HUES64 (cell line): ENCODE results near the gene DOLPP1.

Source experiments
- H3K27ac ChIP-seq: 2 replicates; pipeline ENCODE4 v1.7.0; 2013; ENCODE audit warnings: low read depth, low read length, inconsistent platforms
- H3K27me3 ChIP-seq: 2 replicates; pipeline ENCODE4 v1.6.1; 2013; ENCODE audit warnings: mild to moderate bottlenecking, low read length; ENCODE audit not compliant: insufficient read depth
- H3K36me3 ChIP-seq: 2 replicates; pipeline ENCODE4 v1.6.1; 2013; ENCODE audit warnings: mild to moderate bottlenecking, low read length; ENCODE audit not compliant: insufficient read depth
- H3K4me1 ChIP-seq: 2 replicates; pipeline ENCODE4 v1.6.1; 2013; ENCODE audit warnings: mild to moderate bottlenecking, low read length, moderate library complexity; ENCODE audit not compliant: insufficient read depth
- H3K4me3 ChIP-seq: 2 replicates; pipeline ENCODE4 v1.5.1; 2013; ENCODE audit warnings: mild to moderate bottlenecking, low read length, moderate library complexity
- H3K9ac ChIP-seq: 2 replicates; pipeline ENCODE4 v1.6.1; 2013; ENCODE audit warnings: mild to moderate bottlenecking, low read depth, low read length
- H3K9me3 ChIP-seq: 2 replicates; pipeline ENCODE4 v1.6.1; 2013; ENCODE audit warnings: low read depth, low read length; ENCODE audit not compliant: insufficient read depth
- WGBS: fragments of 150-250, 120-280 bp; methylation state at CpG from one replicate; pipeline ENCODE4 v1.1.7; 2013; ENCODE audit warnings: missing lambda C conversion rate; 5-methylcytosine and 5-hydroxymethylcytosine counted together

The DOLPP1 gene

DNA sequence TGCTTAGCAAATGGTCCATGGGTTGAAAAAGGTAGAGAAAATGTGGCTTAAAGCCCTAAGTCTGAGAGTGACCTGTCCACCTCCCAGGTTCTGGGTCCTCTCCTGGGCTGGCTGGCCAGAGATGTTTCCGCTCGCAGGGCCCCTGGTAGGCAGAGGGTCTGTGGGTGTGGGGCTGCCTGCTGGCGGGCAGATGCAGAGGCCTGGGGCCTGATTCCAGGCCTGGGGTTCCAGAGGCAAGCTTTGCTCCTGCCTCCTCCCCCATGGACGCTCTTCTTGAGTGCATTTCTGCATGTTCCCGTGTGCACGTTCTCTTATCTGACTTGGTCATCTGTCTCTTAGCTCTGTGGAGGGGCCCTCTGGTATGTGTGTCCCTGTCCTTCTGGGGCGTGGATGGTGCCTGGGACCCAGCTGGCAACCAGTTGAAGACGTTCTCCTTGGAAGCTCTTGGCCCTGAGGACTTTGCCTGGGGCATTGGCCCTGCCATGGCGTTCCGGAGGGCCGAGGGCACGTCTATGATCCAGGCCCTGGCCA lies 40.7 kb upstream of the DOLPP1 start:
- no peak overlapping the region for H3K4me3 ChIP-seq
- no peaks in the 10 kb centered on the region for H3K27me3 ChIP-seq
- no peak overlapping the region for H3K27ac ChIP-seq
- no peak overlapping the region for H3K9ac ChIP-seq
- H3K4me1 ChIP-seq: no peaks in the 10 kb centered on the region; the same call in 1 of the 2 replicates
- no peaks in the 10 kb centered on the region for H3K9me3 ChIP-seq
- peaks cover 27% of the 10 kb centered on the region for H3K36me3 ChIP-seq
- WGBS: 95% methylated on average over 12 of the region's 12 CpGs

- peaks cover 33% of the 10 kb centered on the region for H3K36me3 ChIP-seq
- H3K27me3 ChIP-seq: no peaks in the 10 kb centered on the region
- no peak overlapping the region for H3K9ac ChIP-seq
- no peak overlapping the region for H3K4me3 ChIP-seq
- no peak overlapping the region for H3K27ac ChIP-seq
- H3K4me1 ChIP-seq: no peaks in the 10 kb centered on the region; the same call in 1 of the 2 replicates
- H3K9me3 ChIP-seq: no peaks in the 10 kb centered on the region
- WGBS: 94% methylated on average over 16 of the region's 16 CpGs
Observed at GRCh38 chr9:129042016-129042415, 38.9 kb upstream of the DOLPP1 start.

- H3K27ac ChIP-seq: no peak overlapping the region
- WGBS: 89% methylated on average over 7 of the region's 8 CpGs
Observed at GRCh38 chr9:129052592-129052991, 28.3 kb upstream of the DOLPP1 start.

GRCh38 chr9:129053020-129053419 lies 27.9 kb upstream of the DOLPP1 start:
- Histone ChIP-seq H3K9ac (no peak overlapping the region), H3K36me3 (peaks cover 43% of the 10 kb centered on the region)
- WGBS: 95% methylated on average over 6 of the region's 6 CpGs

More at GRCh38 chr9:129052592-129052991, 28.3 kb upstream of the DOLPP1 start:
- H3K36me3 ChIP-seq: peaks cover 47% of the 10 kb centered on the region
- H3K4me3 ChIP-seq: no peak overlapping the region
- H3K4me1 ChIP-seq: no peaks in the 10 kb centered on the region
- no peak overlapping the region for H3K9ac ChIP-seq
- H3K27me3 ChIP-seq: no peaks in the 10 kb centered on the region
- no peaks in the 10 kb centered on the region for H3K9me3 ChIP-seq

GRCh38 chr9:129054163-129054851 lies 26.6 kb upstream of the DOLPP1 start:
- Histone ChIP-seq H3K9ac (no peak overlapping the region), H3K4me3 (no peak overlapping the region), H3K9me3 (no peaks in the 10 kb centered on the region), H3K27me3 (no peaks in the 10 kb centered on the region), H3K36me3 (peaks cover 39% of the 10 kb centered on the region), H3K27ac (no peak overlapping the region), H3K4me1 (no peaks in the 10 kb centered on the region)
- WGBS: 95% methylated on average over 5 of the region's 5 CpGs

More at GRCh38 chr9:129053020-129053419, 27.9 kb upstream of the DOLPP1 start:
- Histone ChIP-seq H3K27ac (no peak overlapping the region), H3K9me3 (no peaks in the 10 kb centered on the region), H3K27me3 (no peaks in the 10 kb centered on the region), H3K4me1 (no peaks in the 10 kb centered on the region), H3K4me3 (no peak overlapping the region)

GRCh38 chr9:129058965-129059795 lies 21.7 kb upstream of the DOLPP1 start:
- 92% methylated on average over 21 of the region's 21 CpGs for WGBS

DNA sequence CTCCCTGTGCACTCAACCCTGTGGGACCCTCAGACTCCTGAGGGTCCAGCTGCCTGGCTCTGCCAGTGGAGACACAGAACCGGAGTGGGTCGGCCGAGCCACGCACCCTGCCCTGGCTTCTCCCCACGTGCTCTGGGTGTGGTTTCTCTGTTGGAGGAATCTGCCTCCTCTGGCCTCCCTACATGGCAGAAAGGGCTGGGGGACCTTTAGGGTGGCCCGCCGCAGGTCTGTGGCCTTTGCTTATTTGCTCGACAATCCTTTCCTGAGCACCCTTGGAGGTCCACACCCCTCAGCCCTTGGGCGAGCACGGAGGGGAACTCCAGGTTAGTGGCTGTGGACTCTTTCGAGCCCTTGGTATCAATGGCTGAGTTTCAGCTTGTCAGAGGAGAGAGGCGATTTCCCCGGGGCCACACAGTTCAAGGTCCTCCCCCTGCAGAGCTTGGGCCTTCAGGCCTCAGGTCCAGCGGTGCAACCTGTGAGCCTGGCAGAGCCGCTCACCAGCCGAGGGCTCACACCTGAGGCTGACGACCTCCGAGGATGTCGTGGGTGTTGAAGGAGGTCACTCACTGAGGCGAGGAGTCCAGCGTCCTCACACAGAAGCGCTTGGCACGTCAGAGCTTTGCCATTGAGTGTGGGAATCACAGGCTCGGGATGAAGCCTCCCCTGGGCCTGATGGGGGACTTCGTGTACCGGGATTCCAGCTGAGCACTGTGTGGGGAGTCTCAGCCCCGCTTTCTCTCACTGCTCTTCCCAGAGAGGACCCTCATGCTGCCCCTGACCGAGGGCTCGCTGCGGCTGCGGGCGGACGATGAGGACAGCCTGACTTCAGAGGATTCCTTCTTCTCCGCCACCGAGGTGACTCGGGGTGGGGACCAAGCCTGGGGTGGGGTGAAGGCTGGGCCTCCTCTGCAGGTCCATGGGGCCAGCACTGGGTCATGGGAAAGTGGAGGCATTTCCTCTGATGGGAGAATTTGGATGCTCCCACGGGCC lies 20.8 kb upstream of the DOLPP1 start:
- H3K36me3 ChIP-seq: peaks cover 59% of the 10 kb centered on the region
- no peak overlapping the region for H3K4me3 ChIP-seq
- 96% methylated on average over 37 of the region's 37 CpGs for WGBS

More at GRCh38 chr9:129058965-129059795, 21.7 kb upstream of the DOLPP1 start:
- no peak overlapping the region for H3K4me3 ChIP-seq
- H3K36me3 ChIP-seq: peaks cover 56% of the 10 kb centered on the region
- H3K9ac ChIP-seq: no peak overlapping the region
- H3K27me3 ChIP-seq: no peaks in the 10 kb centered on the region
- no peaks in the 10 kb centered on the region for H3K9me3 ChIP-seq
- no peaks in the 10 kb centered on the region for H3K4me1 ChIP-seq
- no peak overlapping the region for H3K27ac ChIP-seq

GRCh38 chr9:129060991-129061390 lies 19.9 kb upstream of the DOLPP1 start:
- 94% methylated on average over 12 of the region's 12 CpGs for WGBS
- Histone ChIP-seq H3K36me3 (peaks cover 63% of the 10 kb centered on the region), H3K27me3 (no peaks in the 10 kb centered on the region), H3K4me3 (no peak overlapping the region), H3K9me3 (no peaks in the 10 kb centered on the region), H3K9ac (no peak overlapping the region), H3K4me1 (no peaks in the 10 kb centered on the region), H3K27ac (no peak overlapping the region)

More for the DNA sequence above, 20.8 kb upstream of the DOLPP1 start:
- Histone ChIP-seq H3K9me3 (no peaks in the 10 kb centered on the region), H3K27me3 (no peaks in the 10 kb centered on the region), H3K9ac (no peak overlapping the region), H3K27ac (no peak overlapping the region), H3K4me1 (no peaks in the 10 kb centered on the region)

DNA sequence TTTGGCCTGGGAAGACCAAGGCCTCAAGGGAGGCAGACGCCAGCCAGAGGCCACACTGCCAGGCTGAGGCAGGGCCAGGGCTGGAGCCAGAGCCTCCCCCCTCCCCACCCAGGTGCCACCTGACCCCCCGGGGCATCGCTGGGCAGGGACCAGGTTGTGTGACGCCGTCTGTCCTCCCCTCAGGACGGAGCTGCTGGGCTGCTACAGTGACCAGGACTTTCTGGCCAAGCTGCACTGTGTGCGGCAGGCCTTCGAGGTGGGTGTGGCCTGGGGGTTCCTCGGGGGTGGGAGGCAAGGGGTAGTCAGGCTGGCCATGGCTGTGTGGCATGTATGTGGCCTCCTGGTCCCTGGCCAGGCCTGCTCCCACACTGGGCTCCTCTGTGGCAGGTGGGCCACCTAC lies 17.9 kb upstream of the DOLPP1 start:
- Histone ChIP-seq H3K27ac (no peak overlapping the region), H3K36me3 (peaks cover 70% of the 10 kb centered on the region), H3K4me1 (no peaks in the 10 kb centered on the region)

GRCh38 chr9:129064499-129064908 lies 16.4 kb upstream of the DOLPP1 start:
- Histone ChIP-seq H3K4me3 (no peak overlapping the region), H3K27me3 (no peaks in the 10 kb centered on the region), H3K36me3 (peaks cover 66% of the 10 kb centered on the region), H3K9me3 (no peaks in the 10 kb centered on the region), H3K9ac (no peak overlapping the region), H3K27ac (no peak overlapping the region), H3K4me1 (no peaks in the 10 kb centered on the region)
- 96% methylated on average over 8 of the region's 8 CpGs for WGBS

More for the DNA sequence above, 17.9 kb upstream of the DOLPP1 start:
- Histone ChIP-seq H3K9ac (no peak overlapping the region), H3K9me3 (no peaks in the 10 kb centered on the region), H3K27me3 (no peaks in the 10 kb centered on the region), H3K4me3 (no peak overlapping the region)
- 91% methylated on average over 9 of the region's 9 CpGs for WGBS
